H1 (cell line): Measurements from ENCODE around the gene GALNT6. TPM values are rescaled to one million over a fixed set of nuclear protein-coding genes. Genes with fewer than 3 reads are reported as not detected.

Source experiments
- CTCF ChIA-PET: fragments of 300-600 bp; sonication (Branson Sonifier 250); formaldehyde crosslinking; loops from one replicate; lab custom pipeline; 2021; ENCODE audit not compliant: partially characterized antibody; lab: Charles Lee
- POLR2A ChIA-PET: fragments of 300-600 bp; sonication (Branson Sonifier 250); formaldehyde crosslinking; loops from one replicate; lab custom pipeline; 2021; ENCODE audit warnings: inconsistent platforms; ENCODE audit not compliant: partially characterized antibody; lab: Charles Lee
- DNase-seq, 2 experiments: peaks; one replicate each; pipeline versions ENCODE4 v3.0.0 to v3.0.0-alpha.2; 2010 to 2022; ENCODE audit warnings: low spot score in 2 of 2, low read depth in 1 of 2, mixed read lengths in 1 of 2
- FAIRE-seq: peaks from 2 replicates; lab custom pipeline; 2011; peaks lifted over from hg19 to GRCh38; lab: Jason Lieb, UNC
- H2AFZ ChIP-seq: 2 replicates; pipeline ENCODE4 v1.8.1; 2012; ENCODE audit warnings: low read length, inconsistent platforms
- H2AK5ac ChIP-seq: 2 replicates; pipeline ENCODE4 v1.6.1; 2013; ENCODE audit warnings: low read depth, low read length
- H2BK120ac ChIP-seq: replicated peaks from 2 replicates; pipeline ENCODE3; 2013; ENCODE audit warnings: low read depth, low read length, inconsistent platforms
- H2BK12ac ChIP-seq: 2 replicates; pipeline ENCODE4 v1.6.1; 2013; ENCODE audit warnings: low read depth, low read length
- H2BK15ac ChIP-seq: 2 replicates; pipeline ENCODE4 v1.6.1; 2013; ENCODE audit warnings: low read length
- H2BK20ac ChIP-seq: 2 replicates; pipeline ENCODE4 v1.6.1; 2013; ENCODE audit warnings: low read length
- H2BK5ac ChIP-seq: 2 replicates; pipeline ENCODE4 v1.6.1; 2013; ENCODE audit warnings: low read depth, low read length
- H3K14ac ChIP-seq: 2 replicates; pipeline ENCODE4 v1.6.1; 2013; ENCODE audit warnings: inconsistent platforms; ENCODE audit not compliant: insufficient read length
- H3K18ac ChIP-seq: 2 replicates; pipeline ENCODE4 v1.6.1; 2013; ENCODE audit warnings: low read length; ENCODE audit errors: extremely low read depth
- H3K23ac ChIP-seq: 2 replicates; pipeline ENCODE4 v1.6.1; 2013; ENCODE audit warnings: inconsistent platforms; ENCODE audit not compliant: insufficient read length
- H3K23me2 ChIP-seq: 2 replicates; pipeline ENCODE4 v1.6.1; 2013; ENCODE audit warnings: low read depth, low read length
- H3K27ac ChIP-seq: 2 replicates; pipeline ENCODE4 v1.6.1; 2011; ENCODE audit warnings: low read depth, low read length, inconsistent platforms
- H3K27me3 ChIP-seq, 4 experiments: replicated peaks in 1 of 4; 1 replicate in 1 of 4; 2 replicates in 3 of 4; pipeline versions ENCODE4 v1.6.1 to v1.8.1; 2011 to 2013; ENCODE audit warnings: low read length in 3 of 4, mild to moderate bottlenecking in 3 of 4, inconsistent platforms in 2 of 4, mixed read lengths in 2 of 4, moderate library complexity in 1 of 4; ENCODE audit not compliant: control insufficient read depth in 3 of 4, insufficient read depth in 3 of 4; ENCODE audit errors: extremely low read depth in 1 of 4
- H3K36me3 ChIP-seq, 4 experiments: 2 replicates each; pipeline versions ENCODE4 v1.6.1 to v1.8.1; 2011 to 2013; ENCODE audit warnings: mild to moderate bottlenecking in 4 of 4, low read length in 3 of 4, moderate library complexity in 2 of 4, control low read depth in 1 of 4, inconsistent platforms in 1 of 4; ENCODE audit not compliant: insufficient read depth in 4 of 4, control insufficient read depth in 2 of 4
- H3K4ac ChIP-seq: replicated peaks from 2 replicates; pipeline ENCODE3; 2013; ENCODE audit warnings: low read length, low read depth, mixed read lengths, inconsistent platforms; ENCODE audit not compliant: insufficient read length
- H3K4me1 ChIP-seq, 4 experiments: replicated peaks in 1 of 4; 1 replicate in 1 of 4; 2 replicates in 3 of 4; pipeline versions ENCODE4 v1.6.1 to v1.8.1; 2011 to 2013; ENCODE audit warnings: low read length in 3 of 4, inconsistent platforms in 2 of 4, mixed read lengths in 1 of 4; ENCODE audit not compliant: insufficient read depth in 4 of 4, control insufficient read depth in 3 of 4
- H3K4me2 ChIP-seq, 2 experiments: 2 replicates each; pipeline versions ENCODE4 v1.6.1 to v1.8.1; 2011 to 2013; ENCODE audit warnings: low read depth in 2 of 2, low read length in 2 of 2, control low read depth in 1 of 2, inconsistent platforms in 1 of 2, mild to moderate bottlenecking in 1 of 2; ENCODE audit not compliant: insufficient read depth in 1 of 2
- H3K4me3 ChIP-seq, 4 experiments: fragments of 200-600, 300-600 bp in 1 of 4; sonication (generic), shearing (Covaris generic), sonication (Bioruptor Twin) in 1 of 4; 2 replicates each; pipeline versions ENCODE4 v1.5.1 to v1.8.1; 2011 to 2016; ENCODE audit warnings: low read length in 4 of 4, low read depth in 3 of 4, control low read depth in 2 of 4, inconsistent platforms in 2 of 4, mild to moderate bottlenecking in 2 of 4, mixed read lengths in 1 of 4, moderate library complexity in 1 of 4; ENCODE audit not compliant: insufficient read depth in 2 of 4; ENCODE audit errors: extremely low read depth in 1 of 4
- H3K56ac ChIP-seq: replicated peaks from 2 replicates; pipeline ENCODE3; 2013; ENCODE audit warnings: low read depth, mild to moderate bottlenecking, mixed read lengths, low read length, inconsistent platforms; ENCODE audit not compliant: insufficient read length
- H3K79me1 ChIP-seq: 2 replicates; pipeline ENCODE4 v1.6.1; 2013; ENCODE audit warnings: low read depth, low read length, control low read depth
- H3K79me2 ChIP-seq, 2 experiments: 2 replicates each; pipeline versions ENCODE4 v1.6.1 to v1.8.1; 2012 to 2013; ENCODE audit warnings: low read length in 2 of 2, mild to moderate bottlenecking in 2 of 2, inconsistent platforms in 1 of 2; ENCODE audit not compliant: insufficient read depth in 2 of 2, control insufficient read depth in 1 of 2
- H3K9ac ChIP-seq, 4 experiments: replicated peaks in 1 of 4; 1 replicate in 1 of 4; 2 replicates in 3 of 4; pipeline versions ENCODE4 v1.6.1 to v1.8.1; 2011 to 2013; ENCODE audit warnings: low read depth in 3 of 4, low read length in 3 of 4, control low read depth in 2 of 4, mild to moderate bottlenecking in 2 of 4, moderate library complexity in 2 of 4, inconsistent platforms in 1 of 4; ENCODE audit errors: extremely low read depth in 1 of 4
- H3K9me3 ChIP-seq, 2 experiments: 2 replicates each; pipeline versions ENCODE4 v1.6.1 to v1.8.1; 2012 to 2013; ENCODE audit warnings: mild to moderate bottlenecking in 2 of 2, moderate library complexity in 2 of 2, control low read depth in 1 of 2, inconsistent platforms in 1 of 2, low read depth in 1 of 2, low read length in 1 of 2, mixed read lengths in 1 of 2; ENCODE audit not compliant: insufficient read depth in 2 of 2
- H4K20me1 ChIP-seq, 2 experiments: replicated peaks in 1 of 2; 2 replicates each; pipeline versions ENCODE3 to v1.8.1; 2011 to 2013; ENCODE audit warnings: inconsistent platforms in 2 of 2, low read length in 2 of 2, mild to moderate bottlenecking in 1 of 2; ENCODE audit not compliant: insufficient read depth in 2 of 2, control insufficient read depth in 1 of 2
- H4K5ac ChIP-seq: 2 replicates; pipeline ENCODE4 v1.6.1; 2013; ENCODE audit warnings: low read length, low read depth, mixed read lengths, inconsistent platforms; ENCODE audit not compliant: insufficient read length
- H4K8ac ChIP-seq: 2 replicates; pipeline ENCODE4 v1.8.0; 2013; ENCODE audit warnings: mild to moderate bottlenecking, moderate library complexity, low read length, inconsistent platforms; ENCODE audit not compliant: insufficient read depth; ENCODE audit errors: extremely low read depth
- H4K91ac ChIP-seq: replicated peaks from 2 replicates; pipeline ENCODE3; 2013; ENCODE audit warnings: low read length, mixed read lengths, inconsistent platforms; ENCODE audit not compliant: insufficient read length
- BRCA1 ChIP-seq: IDR thresholded peaks from 2 replicates; pipeline ENCODE4 v1.6.1; 2012; ENCODE audit warnings: low read depth, low read length, improper control_type of control experiment
- CBX5 ChIP-seq: fragments of 300-800, 300-1000 bp; sonication (generic); IDR thresholded peaks from 2 replicates; pipeline ENCODE4 v1.7.1; 2016; ENCODE audit warnings: antibody characterized with exemption, low read length, low read depth
- CEBPB ChIP-seq: IDR thresholded peaks from 2 replicates; pipeline ENCODE4 v1.6.1; 2012; ENCODE audit warnings: low read depth, low read length
- HDAC2 ChIP-seq, 2 experiments: fragments of 300-600 bp in 1 of 2; sonication (generic) in 1 of 2; IDR thresholded peaks; 2 replicates each; pipeline ENCODE4 v1.6.1; 2011 to 2012; ENCODE audit warnings: low read depth in 2 of 2, low read length in 2 of 2, mild to moderate bottlenecking in 2 of 2, moderate library complexity in 2 of 2, borderline replicate concordance in 1 of 2, inconsistent platforms in 1 of 2
- KDM4A ChIP-seq: IDR thresholded peaks from one replicate; pipeline ENCODE4 v1.7.1; 2012; ENCODE audit warnings: low read depth, mild to moderate bottlenecking, moderate library complexity, low read length, inconsistent platforms; ENCODE audit not compliant: severe bottlenecking
- NANOG ChIP-seq: IDR thresholded peaks from 2 replicates; pipeline ENCODE4 v1.6.1; 2011; ENCODE audit warnings: low read length, low read depth, mild to moderate bottlenecking, inconsistent platforms; ENCODE audit not compliant: insufficient read depth, poor library complexity, severe bottlenecking
- POU5F1 ChIP-seq: IDR thresholded peaks from 2 replicates; pipeline ENCODE4 v1.6.1; 2011; ENCODE audit warnings: low read depth, mild to moderate bottlenecking, low read length, moderate library complexity
- RAD21 ChIP-seq, 2 experiments: IDR thresholded peaks in 1 of 2; conservative IDR thresholded peaks in 1 of 2; 2 replicates each; pipeline ENCODE4 v1.6.1; 2011; ENCODE audit warnings: low read depth in 2 of 2, low read length in 2 of 2, improper control_type of control experiment in 1 of 2, inconsistent platforms in 1 of 2, mild to moderate bottlenecking in 1 of 2, moderate library complexity in 1 of 2
- SIRT6 ChIP-seq: IDR thresholded peaks from one replicate; pipeline ENCODE4 v1.7.1; 2012; ENCODE audit warnings: low read length, inconsistent platforms
- TAF7 ChIP-seq: optimal IDR thresholded peaks from 2 replicates; pipeline ENCODE3; 2011; ENCODE audit warnings: low read depth, mild to moderate bottlenecking, inconsistent platforms, low read length, moderate library complexity, borderline replicate concordance
- YY1 ChIP-seq: IDR thresholded peaks from 2 replicates; pipeline ENCODE4 v1.6.1; 2011; ENCODE audit warnings: low read depth, mild to moderate bottlenecking, low read length
- WGBS, 2 experiments: shearing (Covaris generic) in 1 of 2; methylation state at CpG; one replicate each; pipeline versions ENCODE4 v1.1.6 to v1.1.7; 2013 to 2015; ENCODE audit warnings: low lambda C conversion rate in 2 of 2, mixed read lengths in 2 of 2, inconsistent platforms in 1 of 2, low coverage in 1 of 2, missing lambda C conversion rate in 1 of 2; ENCODE audit not compliant: insufficient replicate concordance in 2 of 2, insufficient coverage in 1 of 2, insufficient read length in 1 of 2; ENCODE audit errors: extremely low coverage in 1 of 2, missing lambda C conversion rate in 1 of 2; 5-methylcytosine and 5-hydroxymethylcytosine counted together
- polyA plus RNA-seq, 7 experiments: library from polyadenylated mRNA; depleted of rRNA in 3 of 7; stranded (reverse) in 5 of 7; unstranded in 2 of 7; fragments of >200 nt in 5 of 7; fragments of 200-250 nt in 2 of 7; gene quantifications; 1 replicate in 5 of 7; 2 replicates in 1 of 7; 4 replicates in 1 of 7; pipeline versions ENCODE4 v1.2.1 to v1.2.3, GENCODE V29; 2011 to 2013; ENCODE audit warnings: missing spikeins in 2 of 7, mixed read lengths in 2 of 7
- total RNA-seq: library from RNA; stranded (reverse); fragmentation: NEBNext Ultra II Directional; extraction: Animal tissue kit (Norgen Biotek cat#: 25700); gene quantifications from 2 replicates; pipeline ENCODE4 v1.2.1, GENCODE V29; 2021

The GALNT6 gene
- total and polyA plus RNA-seq, 2 of the 8 experiments (the other 6 are each of a cell fraction or from before 2014, with no cell fraction given): 5.8 to 10.7 TPM

DNA sequence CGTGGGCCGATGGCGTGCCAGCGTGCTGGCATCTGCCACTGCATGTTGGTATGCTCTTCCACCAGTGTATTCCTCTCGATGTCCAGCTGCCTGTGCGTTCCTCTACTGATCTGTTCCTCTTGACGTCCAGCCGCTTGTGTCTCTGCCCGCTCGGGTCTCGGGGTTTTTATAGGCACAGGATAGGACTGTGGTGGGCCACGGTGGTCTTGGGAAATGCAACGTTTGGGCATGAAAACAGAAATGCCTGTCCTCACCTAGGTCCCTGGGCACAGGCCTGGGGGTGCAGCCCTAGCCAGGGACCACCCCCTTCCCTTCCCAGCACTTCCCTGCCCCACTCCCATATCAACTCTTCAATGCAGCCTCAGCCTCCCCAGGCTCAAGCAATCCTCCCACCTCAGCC lies 10.3 kb upstream of the GALNT6 start:
- Histone ChIP-seq H3K4me3 (no peak overlapping the region), H4K5ac (no peak overlapping the region), H3K27ac (no peak overlapping the region), H2BK12ac (no peak overlapping the region), H3K79me1 (no peaks in the 10 kb centered on the region), H3K36me3 (no peaks in the 10 kb centered on the region), H3K18ac (no peak overlapping the region), H2AFZ (no peak overlapping the region), H2BK120ac (no peak overlapping the region), H4K8ac (no peak overlapping the region), H3K79me2 (no peaks in the 10 kb centered on the region), H3K27me3 (no peaks in the 10 kb centered on the region), H3K9me3 (no peaks in the 10 kb centered on the region), H4K91ac (no peak overlapping the region), H2BK15ac (no peak overlapping the region), H4K20me1 (no peaks in the 10 kb centered on the region), H3K4me1 (no peaks in the 10 kb centered on the region; a peak in 1 of 7 replicates), H3K14ac (no peak overlapping the region), H2BK5ac (no peak overlapping the region), H3K56ac (no peak overlapping the region), H2AK5ac (no peak overlapping the region), H3K4ac (no peak overlapping the region), H3K23ac (no peak overlapping the region), H3K9ac (no peak overlapping the region), H3K4me2 (no peak overlapping the region), H2BK20ac (no peak overlapping the region), H3K23me2 (no peaks in the 10 kb centered on the region)
- CTCF ChIA-PET: interaction anchor here (0.7 to 2.3 kb wide), 7 partner anchors 17 to 130 kb away, joined by 3 to 6 read pairs (median 4); no protein-coding TSS in a partner anchor
- POLR2A ChIA-PET: interaction anchor here (0.9 to 1.2 kb wide), 2 partner anchors 9 to 19 kb away, joined by 3 read pairs; no protein-coding TSS in a partner anchor
- FAIRE-seq (no peak), DNase-seq (no peak)
- 95% methylated on average over 13 of the region's 13 CpGs; no CpG with 5 or more reads in 1 of the 2 experiments for WGBS, 2 experiments
- TF ChIP-seq SIRT6 (no peak), CBX5 (no peak), KDM4A (no peak), TAF7 (no peak), POU5F1 (no peak), YY1 (no peak), HDAC2 (IDR thresholded peaks at IDR 0.05; ENCODE audit: borderline replicate concordance in 1 of 2, low read depth in 2 of 2, low read length in 2 of 2) (no peak), NANOG (no peak), RAD21 (IDR thresholded peaks at IDR 0.05 in 1 of 2, conservative IDR thresholded peaks at IDR 0.05 in 1 of 2; ENCODE audit: low read depth in 2 of 2, low read length in 2 of 2) (no peak), CEBPB (no peak), BRCA1 (no peak)
